NOMO-1 treated with DMSO at 0.1 percent for 48 hours (cell line): ENCODE data around the gene MUC6.

Experiments
- DNase-seq: peaks from one replicate; lab custom pipeline; 2025; ENCODE audit not compliant: unreplicated experiment; lab: John Stamatoyannopoulos, UW

The MUC6 gene

DNA sequence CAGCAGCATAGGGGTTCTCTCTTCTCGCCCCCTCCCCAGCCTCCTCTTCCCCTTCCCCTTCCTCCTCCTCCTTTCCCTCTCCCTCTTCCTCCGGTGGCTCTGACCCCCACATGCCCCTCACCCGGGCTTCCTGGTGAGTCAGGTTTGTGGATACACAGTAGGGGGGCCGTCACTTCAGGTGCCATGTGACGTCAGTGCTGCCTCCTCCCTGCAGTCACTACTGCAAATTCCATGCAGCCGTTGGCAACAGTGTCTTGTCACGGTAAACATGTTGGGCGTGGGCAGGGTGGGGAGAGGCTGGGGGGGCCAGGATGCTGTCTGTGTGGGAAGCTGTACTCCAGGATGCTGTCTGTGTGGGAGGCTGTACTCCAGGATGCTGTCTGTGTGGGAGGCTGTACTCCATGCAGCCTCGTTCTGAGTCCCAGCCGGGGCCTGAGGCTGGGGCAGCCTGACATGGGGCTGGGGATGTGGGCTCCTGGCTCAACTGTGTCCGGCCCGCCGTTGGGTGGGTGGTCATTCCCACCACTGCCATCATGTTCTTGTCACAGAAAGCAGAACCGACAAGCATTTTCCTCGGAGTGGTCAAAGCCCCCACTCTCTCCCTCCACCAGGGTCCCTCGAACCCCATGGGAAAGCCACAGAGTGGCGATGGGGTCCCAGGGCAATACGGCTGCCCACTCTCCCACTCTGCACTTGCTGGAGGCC, 35.8 kb upstream of the MUC6 start:
- DNase-seq, result no peak

DNA sequence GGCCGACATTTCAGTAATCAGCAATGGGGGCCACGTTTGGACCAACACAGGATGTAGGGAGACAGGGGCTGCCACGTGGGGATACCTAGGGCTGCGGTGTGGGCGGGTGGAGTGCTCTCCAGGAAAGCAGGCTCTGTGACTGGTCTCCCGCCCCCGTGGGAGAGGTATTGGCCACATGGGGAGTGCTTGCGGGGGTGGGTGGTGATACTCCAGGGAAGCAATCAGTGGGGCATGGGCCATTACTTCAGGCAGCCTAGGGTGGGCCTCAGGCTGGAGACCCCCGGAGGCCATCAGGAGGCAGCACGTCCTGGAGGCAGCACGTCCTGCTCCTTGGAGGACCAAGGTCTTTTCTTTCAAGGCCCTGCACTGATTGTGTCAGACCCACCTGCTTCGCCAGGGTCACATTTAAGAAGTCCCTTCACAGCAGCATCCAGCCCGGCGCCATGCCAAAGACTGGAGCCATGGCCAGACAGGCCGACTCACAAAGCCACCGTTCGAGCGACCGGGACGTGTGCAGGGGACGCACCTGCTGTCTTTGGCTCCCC, 35.1 kb upstream of the MUC6 start:
- no peak for DNase-seq

- DNase-seq, result no peak
These were observed 34.3 kb upstream of the MUC6 start for GRCh38 chr11:1070594-1071462.

DNA sequence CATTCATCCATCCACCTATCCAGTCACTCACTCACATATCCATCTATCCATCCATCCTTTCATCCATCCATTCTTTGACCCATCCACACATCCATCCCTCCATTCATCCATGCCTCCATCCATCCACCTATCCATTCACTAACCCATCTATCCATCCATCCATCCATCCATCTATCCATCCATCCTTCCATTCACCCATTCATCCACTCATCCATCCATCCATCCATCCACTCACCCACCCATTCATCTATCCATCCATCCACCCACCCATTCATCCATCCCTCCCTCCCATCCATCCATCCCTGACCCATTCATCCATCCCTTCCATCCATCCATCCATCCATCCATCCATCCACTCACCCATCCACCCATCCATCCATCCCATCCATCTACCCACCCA, 33.2 kb upstream of the MUC6 start:
- DNase-seq, result no peak

DNA sequence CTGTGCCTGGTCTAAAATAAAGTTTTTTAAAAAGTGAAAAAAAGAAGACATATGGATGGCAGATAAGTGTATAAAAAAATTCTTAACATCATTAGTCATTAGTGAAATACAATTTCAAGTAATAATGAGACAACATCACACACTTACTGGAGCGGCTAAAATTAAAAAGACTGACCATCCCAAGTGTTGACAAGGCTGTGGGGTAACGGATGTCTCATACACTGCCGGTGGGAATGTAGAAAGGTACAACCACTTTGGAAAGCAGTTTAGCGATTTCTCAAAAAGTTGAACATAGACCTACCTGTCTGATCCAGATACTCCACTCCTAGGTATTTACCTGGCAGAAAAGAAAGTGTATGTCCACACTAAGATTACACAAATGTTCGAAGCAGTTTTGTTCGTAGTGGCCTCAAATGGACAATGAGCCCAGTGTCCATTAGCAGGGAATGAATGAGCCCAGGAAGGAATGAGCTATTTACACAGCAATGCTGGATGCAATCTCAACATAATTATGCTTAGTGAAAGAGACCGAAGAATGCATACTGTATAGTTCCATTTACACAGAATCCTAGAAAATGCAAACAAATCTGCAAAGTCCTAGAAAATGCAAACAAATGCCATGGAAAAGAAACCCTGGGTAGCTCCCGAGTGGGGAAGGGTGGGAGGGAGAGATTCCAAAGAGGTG, 31.4 kb upstream of the MUC6 start:
- DNase-seq, result no peak

- peak; percentile 83 for DNase-seq
These were observed 27.6 kb upstream of the MUC6 start for GRCh38 chr11:1064167-1064566.

GRCh38 chr11:1062075-1062820, 25.7 kb upstream of the MUC6 start:
- no peak for DNase-seq

- DNase-seq, result no peak
These were observed 24.5 kb upstream of the MUC6 start for GRCh38 chr11:1060852-1061616.

- DNase-seq, result no peak
These were observed 23.9 kb upstream of the MUC6 start for GRCh38 chr11:1060410-1060809.

- no peak for DNase-seq
These were observed 23.2 kb upstream of the MUC6 start for GRCh38 chr11:1059759-1060158.

DNA sequence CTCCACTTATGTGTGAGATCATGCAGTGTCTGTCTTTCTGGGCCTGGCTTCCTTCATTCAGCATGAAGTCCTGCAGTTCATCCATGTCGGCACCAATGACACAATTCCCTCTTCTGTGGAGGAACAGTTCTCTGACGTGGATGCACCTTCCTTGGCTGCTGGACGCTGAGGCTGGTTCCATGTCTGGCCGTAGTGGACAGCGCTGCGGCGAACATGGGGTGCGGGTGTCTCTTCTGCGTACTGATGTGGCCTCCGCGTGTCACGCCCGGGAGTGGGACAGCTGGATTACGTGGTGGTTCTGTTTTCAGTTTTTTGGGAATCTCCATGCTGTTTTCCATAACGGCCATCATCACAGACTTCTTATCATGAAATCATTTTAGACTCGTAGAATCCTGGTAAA, 21.3 kb upstream of the MUC6 start:
- no peak for DNase-seq

DNA sequence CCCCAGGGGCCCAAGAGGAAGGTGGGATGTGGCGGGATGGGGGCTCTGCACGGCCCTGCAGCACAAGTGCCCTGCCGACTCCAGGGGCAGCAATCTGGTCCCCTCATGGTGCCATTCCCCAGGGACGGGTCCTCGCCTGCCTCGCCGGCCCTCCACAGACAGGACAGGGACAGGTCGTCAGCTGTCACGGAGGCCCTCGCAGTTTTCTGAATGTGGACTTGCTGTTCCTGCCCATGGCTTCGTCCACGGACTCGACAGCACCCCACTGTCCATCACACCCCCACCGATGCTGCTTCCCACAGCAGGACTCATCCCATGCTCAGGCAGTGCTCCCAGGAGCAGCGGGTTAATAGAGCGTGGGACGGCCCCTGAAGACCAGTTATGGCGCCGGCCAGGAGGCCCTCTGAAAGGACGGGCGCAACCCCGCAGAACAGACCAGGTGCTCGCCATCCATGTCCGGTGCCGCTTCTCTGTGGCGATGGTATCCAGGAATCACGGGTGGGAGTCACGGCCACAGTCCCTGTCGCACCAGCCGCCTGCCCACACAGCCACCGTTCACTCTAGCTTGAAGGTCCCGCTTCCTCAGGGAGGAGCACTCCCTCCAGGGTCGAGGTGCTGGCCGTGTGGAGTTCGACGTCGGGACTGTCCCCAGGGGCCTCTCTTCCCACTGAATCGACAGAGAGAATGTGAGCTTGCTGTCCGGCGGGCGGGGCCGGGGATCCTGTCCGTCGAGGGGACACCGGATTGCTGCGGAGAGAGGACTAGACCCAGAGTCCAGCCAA, 19.7 kb upstream of the MUC6 start:
- DNase-seq, result no peak

DNA sequence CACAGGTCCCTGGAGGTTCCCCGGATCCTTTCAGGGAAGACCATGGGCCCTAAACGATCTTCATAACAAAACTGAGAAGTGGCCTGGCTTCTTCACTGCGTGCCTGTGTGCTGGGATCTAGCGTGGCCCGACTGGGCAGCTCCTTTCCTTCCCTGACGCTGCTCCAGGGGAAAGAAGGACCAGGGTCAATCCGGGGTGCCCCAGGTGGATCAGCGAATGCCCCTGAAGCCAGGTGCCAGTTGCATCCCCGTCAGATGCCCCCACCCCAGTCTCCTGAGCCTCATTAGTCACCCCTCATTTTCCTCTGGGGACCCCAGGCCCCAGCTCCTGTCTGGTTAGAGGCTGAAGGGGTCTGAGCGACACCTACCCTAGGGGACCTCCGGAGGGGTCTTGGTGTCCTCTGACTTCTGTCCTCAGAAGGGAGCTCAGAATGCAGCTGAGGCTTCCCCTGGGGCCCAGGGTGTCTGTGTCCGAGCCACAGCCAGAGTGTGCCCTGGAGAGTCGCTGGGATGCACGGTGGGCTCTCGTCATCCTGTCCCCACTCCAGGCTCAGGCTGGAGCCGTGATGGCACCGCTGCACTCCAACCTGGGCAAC, 18.7 kb upstream of the MUC6 start:
- no peak for DNase-seq

- DNase-seq, result no peak
These were observed 17.9 kb upstream of the MUC6 start for GRCh38 chr11:1054143-1055108.

- DNase-seq, result no peak
These were observed 16.8 kb upstream of the MUC6 start for GRCh38 chr11:1053121-1053901.

- DNase-seq, result no peak
These were observed 15.9 kb upstream of the MUC6 start for GRCh38 chr11:1052133-1053011.
